Transverse colon (tissue), 3 donors: Measurements from ENCODE around the gene SESTD1.

Source experiments
- CTCF ChIP-seq, 5 experiments: fragments of 200-600 bp in 3 of 5; fragments of 450-650 bp in 2 of 5; sonication (generic) in 3 of 5; IDR thresholded peaks; 1 replicate in 2 of 5; 2 replicates in 3 of 5; pipeline ENCODE4 v1.5.1; 2016 to 2017; ENCODE audit warnings: antibody characterized with exemption in 5 of 5, inconsistent platforms in 3 of 5, mild to moderate bottlenecking in 2 of 5, moderate library complexity in 1 of 5
- EP300 ChIP-seq: sonication (generic); formaldehyde crosslinking; IDR thresholded peaks from one replicate; pipeline ENCODE4 v1.6.1; 2017; ENCODE audit warnings: antibody characterized with exemption, low read depth
- POLR2A ChIP-seq: fragments of 450-650 bp; IDR thresholded peaks from one replicate; pipeline ENCODE4 v1.6.1; 2016; ENCODE audit warnings: antibody characterized with exemption, mild to moderate bottlenecking, moderate library complexity

GRCh38 chr2:179268277-179268925 is 3.8 kb upstream of the SESTD1 start:
- TF ChIP-seq CTCF (IDR thresholded peaks at IDR 0.05): no peak
- no peak for TF ChIP-seq POLR2A
- TF ChIP-seq EP300: no peak
